KMS-11 (cell line): Measurements from ENCODE around the gene EIF4EBP2.
A peak's percentile ranks its signal among the peaks of the same experiment; 100 is the strongest.

Source experiments
- H2AFZ ChIP-seq: fragments of 200-600 bp; sonication (generic); 2 replicates; pipeline ENCODE4 v1.6.1; 2016; ENCODE audit warnings: antibody characterized with exemption, mixed run types, low read depth
- H3K27ac ChIP-seq: fragments of 200-600 bp; sonication (generic); 2 replicates; pipeline ENCODE4 v1.6.1; 2016; ENCODE audit warnings: mild to moderate bottlenecking, mixed run types
- H3K27me3 ChIP-seq: fragments of 200-600 bp; sonication (generic); 2 replicates; pipeline ENCODE4 v1.6.1; 2017; ENCODE audit warnings: mild to moderate bottlenecking, low read depth, mixed run types, moderate library complexity; ENCODE audit not compliant: insufficient read depth
- H3K36me3 ChIP-seq: fragments of 200-600 bp; sonication (generic); 2 replicates; pipeline ENCODE4 v1.6.1; 2017; ENCODE audit warnings: mild to moderate bottlenecking, mixed run types; ENCODE audit not compliant: insufficient read depth
- H3K4me1 ChIP-seq: fragments of 200-600 bp; sonication (generic); 2 replicates; pipeline ENCODE4 v1.6.1; 2016; ENCODE audit warnings: mild to moderate bottlenecking, low read depth, mixed run types; ENCODE audit not compliant: poor library complexity, severe bottlenecking
- H3K4me2 ChIP-seq: fragments of 200-600 bp; sonication (generic); 2 replicates; pipeline ENCODE4 v1.7.0; 2016; ENCODE audit warnings: mild to moderate bottlenecking, mixed run types
- H3K4me3 ChIP-seq: fragments of 200-600 bp; sonication (generic); IDR thresholded peaks from 2 replicates; pipeline ENCODE4 v1.6.1; 2017; ENCODE audit warnings: low read depth, low read length, mixed read lengths; ENCODE audit not compliant: insufficient read depth
- H3K79me2 ChIP-seq: fragments of 200-600 bp; sonication (generic); 2 replicates; pipeline ENCODE4 v1.6.1; 2016; ENCODE audit warnings: low read depth, mixed run types; ENCODE audit not compliant: insufficient read depth
- H3K9ac ChIP-seq: fragments of 200-600 bp; sonication (generic); 2 replicates; pipeline ENCODE4 v1.6.1; 2016; ENCODE audit warnings: mild to moderate bottlenecking, mixed run types
- H4K20me1 ChIP-seq: fragments of 200-600 bp; sonication (generic); 2 replicates; pipeline ENCODE4 v1.6.1; 2016; ENCODE audit warnings: mild to moderate bottlenecking, mixed run types; ENCODE audit not compliant: insufficient read depth
- CTCF ChIP-seq: fragments of 200-600 bp; sonication (generic); conservative IDR thresholded peaks from 2 replicates; pipeline ENCODE4 v1.6.1; 2017; ENCODE audit warnings: low read depth, mild to moderate bottlenecking, antibody characterized with exemption, low read length, moderate library complexity, mixed read lengths

Gene EIF4EBP2

GRCh38 chr10:70380350-70381135 lies 23.4 kb upstream of the EIF4EBP2 start:
- H2AFZ ChIP-seq = no peak overlapping the region
- TF ChIP-seq CTCF = no peak
- no peak overlapping the region for H3K9ac ChIP-seq
- H3K4me1 ChIP-seq = peaks cover 6% of the 10 kb centered on the region
- H3K27me3 ChIP-seq = no peaks in the 10 kb centered on the region
- H4K20me1 ChIP-seq = no peaks in the 10 kb centered on the region
- no peak overlapping the region for H3K27ac ChIP-seq
- H3K4me2 ChIP-seq = no peak overlapping the region; the same call in 1 of the 2 replicates
- no peaks in the 10 kb centered on the region for H3K79me2 ChIP-seq
- no peaks in the 10 kb centered on the region for H3K36me3 ChIP-seq
- no peak overlapping the region for H3K4me3 ChIP-seq

- Histone ChIP-seq H2AFZ (peak overlapping the region; percentile 78), H3K4me3 (no peak overlapping the region), H3K27ac (peak overlapping the region; percentile 24; the same call in 1 of the 2 replicates), H3K27me3 (no peaks in the 10 kb centered on the region), H3K79me2 (no peaks in the 10 kb centered on the region), H3K4me1 (peaks cover 6% of the 10 kb centered on the region), H3K9ac (peak overlapping the region; percentile 59; the same call in 1 of the 2 replicates), H4K20me1 (no peaks in the 10 kb centered on the region), H3K36me3 (no peaks in the 10 kb centered on the region), H3K4me2 (peak overlapping the region; percentile 91)
- TF ChIP-seq CTCF = no peak
Measured at GRCh38 chr10:70381471-70382421, 22.2 kb upstream of the EIF4EBP2 start.

GRCh38 chr10:70391654-70392053 lies 12.3 kb upstream of the EIF4EBP2 start:
- Histone ChIP-seq H4K20me1 (no peaks in the 10 kb centered on the region), H3K27ac (no peak overlapping the region), H3K36me3 (no peaks in the 10 kb centered on the region), H3K4me3 (no peak overlapping the region), H3K4me1 (no peaks in the 10 kb centered on the region), H3K27me3 (no peaks in the 10 kb centered on the region), H3K79me2 (no peaks in the 10 kb centered on the region), H3K9ac (no peak overlapping the region), H3K4me2 (no peak overlapping the region), H2AFZ (no peak overlapping the region)
- TF ChIP-seq CTCF = no peak

- H2AFZ ChIP-seq = no peak overlapping the region
- no peak overlapping the region for H3K4me3 ChIP-seq
- no peaks in the 10 kb centered on the region for H3K36me3 ChIP-seq
- no peak overlapping the region for H3K4me2 ChIP-seq
- no peaks in the 10 kb centered on the region for H4K20me1 ChIP-seq
- no peak overlapping the region for H3K9ac ChIP-seq
- no peak for TF ChIP-seq CTCF
- H3K27me3 ChIP-seq = no peaks in the 10 kb centered on the region
- no peaks in the 10 kb centered on the region for H3K4me1 ChIP-seq
- H3K27ac ChIP-seq = no peak overlapping the region
- H3K79me2 ChIP-seq = no peaks in the 10 kb centered on the region
Measured at GRCh38 chr10:70396140-70396539, 7.8 kb upstream of the EIF4EBP2 start.
